ENCODE measurements around the gene HMGN1. TPM values are rescaled to one million over a fixed set of nuclear protein-coding genes. Genes with fewer than 3 reads are reported as not detected.

Gene HMGN1
- total RNA-seq, 4 donors from 2014 or later = 74.2 to 97.7 (median 90.2) TPM

DNA sequence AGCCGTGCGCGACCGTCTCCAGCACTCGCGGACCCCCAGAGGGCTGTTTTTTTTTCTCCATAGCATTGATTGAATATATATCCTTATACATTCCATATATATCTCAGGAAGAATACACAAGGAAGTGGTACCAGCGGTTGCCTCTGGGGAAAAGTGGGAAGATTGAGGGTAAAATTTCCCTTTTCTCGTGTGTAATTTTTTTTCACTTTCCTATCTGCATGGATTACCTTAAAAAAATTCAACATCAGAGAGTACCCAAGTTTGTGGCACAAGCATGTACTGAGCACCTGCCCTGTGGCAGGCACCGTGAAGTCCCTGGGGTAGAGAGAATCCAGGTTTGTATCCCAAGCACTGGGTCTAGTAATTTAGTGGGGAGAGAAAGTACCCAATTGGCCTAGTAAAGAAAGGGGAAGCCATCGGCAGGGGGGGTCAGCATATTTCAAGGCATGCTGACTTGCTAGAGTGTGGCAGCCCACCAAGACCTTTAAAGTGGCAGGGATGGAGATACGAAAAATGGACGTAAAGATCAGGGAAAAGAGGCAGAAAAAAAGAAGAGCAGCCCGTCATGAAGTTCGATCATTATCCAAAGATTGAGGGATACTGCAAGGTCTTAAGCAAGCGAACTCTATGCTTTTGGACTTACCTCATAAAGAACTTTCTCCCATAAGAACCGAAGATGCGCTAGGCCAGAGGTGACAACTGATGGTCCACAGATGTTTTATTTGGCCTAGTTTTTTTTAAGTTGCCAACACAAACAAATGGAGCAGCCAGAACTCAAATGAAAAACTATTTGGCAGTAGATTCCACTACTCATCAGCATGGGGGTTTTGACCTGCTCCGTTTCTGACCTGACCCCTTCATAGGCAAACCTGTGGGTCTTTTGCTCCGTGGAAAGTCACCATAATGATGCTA is 1.5 kb upstream of the HMGN1 start:
- DNase-seq = no peak
- Histone ChIP-seq H3K27me3 (no peaks in the 10 kb centered on the region), H3K36me3 (peaks cover 0 to 4% (median 0%) of the 10 kb centered on the region in 3 donors), H3K4me3 (peak overlapping the region; percentile 76 to 92 (median 86)), H3K27ac (peak overlapping the region; percentile 91 to 99 (median 97)), H3K9me3 (no peaks in the 10 kb centered on the region), H3K4me1 (peaks cover 0 to 33% (median 0%) of the 10 kb centered on the region in 4 donors)
- TF ChIP-seq, protein P1, sequence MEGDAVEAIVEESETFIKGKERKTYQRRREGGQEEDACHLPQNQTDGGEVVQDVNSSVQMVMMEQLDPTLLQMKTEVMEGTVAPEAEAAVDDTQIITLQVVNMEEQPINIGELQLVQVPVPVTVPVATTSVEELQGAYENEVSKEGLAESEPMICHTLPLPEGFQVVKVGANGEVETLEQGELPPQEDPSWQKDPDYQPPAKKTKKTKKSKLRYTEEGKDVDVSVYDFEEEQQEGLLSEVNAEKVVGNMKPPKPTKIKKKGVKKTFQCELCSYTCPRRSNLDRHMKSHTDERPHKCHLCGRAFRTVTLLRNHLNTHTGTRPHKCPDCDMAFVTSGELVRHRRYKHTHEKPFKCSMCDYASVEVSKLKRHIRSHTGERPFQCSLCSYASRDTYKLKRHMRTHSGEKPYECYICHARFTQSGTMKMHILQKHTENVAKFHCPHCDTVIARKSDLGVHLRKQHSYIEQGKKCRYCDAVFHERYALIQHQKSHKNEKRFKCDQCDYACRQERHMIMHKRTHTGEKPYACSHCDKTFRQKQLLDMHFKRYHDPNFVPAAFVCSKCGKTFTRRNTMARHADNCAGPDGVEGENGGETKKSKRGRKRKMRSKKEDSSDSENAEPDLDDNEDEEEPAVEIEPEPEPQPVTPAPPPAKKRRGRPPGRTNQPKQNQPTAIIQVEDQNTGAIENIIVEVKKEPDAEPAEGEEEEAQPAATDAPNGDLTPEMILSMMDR (IDR thresholded peaks at IDR 0.05) = peak in 1 of 6 experiments; percentile 24
- TF ChIP-seq POLR2A (IDR thresholded peaks at IDR 0.05) = no peak

DNA sequence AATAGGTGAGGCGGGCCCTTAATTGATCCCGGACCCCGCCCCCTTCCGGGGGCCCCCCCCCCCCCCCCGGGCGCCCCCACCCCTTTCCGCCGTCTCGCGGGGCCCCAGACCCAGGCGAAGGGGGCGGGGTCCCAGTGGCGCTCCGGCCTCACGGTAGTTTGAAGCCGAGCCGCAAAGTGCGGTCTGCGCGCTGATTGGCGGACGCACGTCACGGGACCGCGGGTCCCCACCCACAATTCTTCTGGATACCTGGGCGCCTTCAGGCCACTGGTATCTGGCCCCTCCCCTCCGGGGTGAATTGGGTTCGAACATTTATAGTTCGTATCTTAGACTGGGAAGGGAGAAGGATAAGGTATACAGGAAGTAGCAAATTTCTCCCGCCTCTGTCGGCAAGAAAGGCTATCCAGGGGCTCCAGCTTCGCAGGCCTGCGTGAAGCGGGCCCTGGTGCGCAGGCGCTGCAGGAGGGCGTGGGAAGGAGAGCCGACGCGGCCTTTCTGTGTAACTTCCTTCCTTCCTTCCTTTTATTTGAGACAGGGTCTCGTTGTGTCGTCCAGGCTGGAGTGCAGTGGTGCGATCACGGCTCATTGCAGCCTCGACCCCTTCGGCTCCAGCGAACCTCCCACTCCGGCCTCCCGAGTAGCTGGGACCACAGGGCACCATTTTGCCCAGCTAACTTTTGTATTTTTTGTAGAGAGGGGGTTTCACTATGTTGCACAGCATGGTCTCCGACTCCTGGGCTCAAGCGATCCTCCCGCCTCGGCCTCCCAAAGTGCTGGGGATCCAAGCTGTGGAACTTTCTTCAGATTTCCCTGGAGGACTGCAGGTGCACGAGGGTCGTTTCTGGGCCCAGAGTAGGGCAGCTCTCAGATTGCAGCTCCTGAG is 564 bp upstream of the HMGN1 start:
- DNase-seq = peak; percentile 97 to 99 (median 99)
- Histone ChIP-seq H3K27ac (peak overlapping the region; percentile 91 to 99 (median 97)), H3K36me3 (peaks cover 0 to 8% (median 0%) of the 10 kb centered on the region in 3 donors), H3K27me3 (no peaks in the 10 kb centered on the region), H3K4me1 (peaks cover 0 to 33% (median 0%) of the 10 kb centered on the region in 4 donors), H3K9me3 (no peaks in the 10 kb centered on the region), H3K4me3 (peak overlapping the region; percentile 76 to 92 (median 86))
- TF ChIP-seq POLR2A (IDR thresholded peaks at IDR 0.05) = peak; percentile 67 to 68
- TF ChIP-seq, protein P1 (IDR thresholded peaks at IDR 0.05) = no peak

DNA sequence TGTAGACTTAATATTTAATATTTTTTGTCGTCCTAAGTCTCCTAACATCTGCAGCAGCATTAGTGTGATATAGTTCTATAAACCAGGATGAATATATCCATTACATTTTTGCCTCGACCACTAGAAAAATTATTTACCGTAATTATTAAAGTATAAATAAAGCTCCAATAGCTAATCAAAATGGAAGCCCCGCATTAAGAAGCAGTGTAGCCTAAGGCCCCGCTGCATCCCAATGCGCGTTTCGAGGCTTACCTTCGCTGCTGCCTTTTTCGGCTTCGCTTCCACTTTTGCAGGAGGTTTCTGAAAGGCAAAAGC is 891 bp downstream of the HMGN1 start:
- no peak for TF ChIP-seq POLR2A (IDR thresholded peaks at IDR 0.05)
- TF ChIP-seq, protein P1 (IDR thresholded peaks at IDR 0.05) = no peak
- Histone ChIP-seq H3K27me3 (no peaks in the 10 kb centered on the region), H3K27ac (peak overlapping the region; percentile 91 to 99 (median 97)), H3K9me3 (no peaks in the 10 kb centered on the region), H3K4me3 (peak overlapping the region; percentile 76 to 92 (median 86)), H3K36me3 (peaks cover 0 to 19% (median 0%) of the 10 kb centered on the region in 3 donors), H3K4me1 (peaks cover 0 to 33% (median 0%) of the 10 kb centered on the region in 4 donors)
- no peak for DNase-seq

DNA sequence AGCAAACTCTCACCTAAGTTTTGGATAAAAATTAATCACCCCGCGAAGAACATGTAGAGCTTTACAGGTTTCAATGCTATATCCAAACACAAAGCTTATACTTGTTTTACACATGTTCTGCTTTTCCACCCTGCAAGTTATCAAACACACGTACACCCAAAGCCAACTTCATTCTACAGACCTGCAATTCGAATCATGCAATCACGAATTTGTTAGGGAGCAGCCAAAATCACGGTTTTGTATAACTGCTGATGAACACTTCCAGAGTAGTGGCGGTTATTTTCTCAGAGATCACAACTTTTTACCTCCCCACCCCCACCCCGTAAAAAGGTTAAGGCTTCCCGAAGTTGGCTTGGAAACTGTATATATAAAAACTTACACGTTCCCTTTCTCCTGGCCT is 1.4 kb downstream of the HMGN1 start:
- Histone ChIP-seq H3K4me3 (peak overlapping the region; percentile 76 to 92 (median 86)), H3K9me3 (no peaks in the 10 kb centered on the region), H3K27me3 (no peaks in the 10 kb centered on the region), H3K36me3 (peaks cover 0 to 20% (median 0%) of the 10 kb centered on the region in 3 donors), H3K27ac (peak overlapping the region in 3 of 4 donors; percentile 95 to 99 (median 99)), H3K4me1 (peaks cover 0 to 33% (median 0%) of the 10 kb centered on the region in 4 donors)
- DNase-seq = no peak
- no peak for TF ChIP-seq POLR2A (IDR thresholded peaks at IDR 0.05)
- TF ChIP-seq, protein P1 (IDR thresholded peaks at IDR 0.05) = no peak

DNA sequence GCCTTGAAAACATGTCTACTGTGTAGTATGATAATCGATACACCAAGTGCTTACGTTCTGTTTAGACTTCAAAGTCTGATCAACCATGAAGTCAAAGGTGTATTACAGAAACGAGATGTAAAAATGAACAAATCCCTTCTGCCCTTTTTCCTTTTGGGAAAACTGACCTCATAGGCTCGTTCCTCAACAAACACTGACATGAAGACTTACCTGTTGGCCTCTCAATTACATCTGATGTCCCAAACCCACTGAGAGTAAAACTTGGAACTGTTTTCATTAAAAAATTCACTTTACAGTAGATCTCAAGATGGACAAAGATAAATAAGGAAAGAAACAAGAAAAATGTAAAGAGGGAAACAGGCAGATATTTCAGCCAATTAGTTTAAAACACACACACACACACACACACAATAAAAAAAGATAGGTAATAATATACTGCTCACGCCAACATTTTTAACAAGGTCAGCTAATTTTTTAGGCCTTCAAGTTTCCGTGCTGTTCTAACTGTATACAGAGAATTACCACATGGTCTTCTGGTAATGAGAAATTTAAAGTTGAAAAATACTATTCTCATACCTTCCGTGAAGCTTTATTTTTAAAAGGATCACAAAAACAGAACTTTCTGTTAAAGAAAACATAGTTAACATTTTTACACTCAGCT is 2.1 kb downstream of the HMGN1 start:
- Histone ChIP-seq H3K4me1 (peaks cover 0 to 33% (median 0%) of the 10 kb centered on the region in 4 donors), H3K27ac (no peak overlapping the region), H3K9me3 (no peaks in the 10 kb centered on the region), H3K36me3 (peaks cover 0 to 24% (median 0%) of the 10 kb centered on the region in 3 donors), H3K27me3 (no peaks in the 10 kb centered on the region), H3K4me3 (peak overlapping the region in 1 of 4 donors; percentile 89)
- TF ChIP-seq, protein P1 (IDR thresholded peaks at IDR 0.05) = no peak
- TF ChIP-seq POLR2A (IDR thresholded peaks at IDR 0.05) = no peak
- DNase-seq = no peak

Data from Peyer's patch (tissue), 4 donors.